MCF 10A (cell line): ENCODE measurements around the gene SLX4IP. TPM values are rescaled to one million over a fixed set of nuclear protein-coding genes. Genes with fewer than 3 reads are reported as not detected.

Experiments
- BruUV-seq: library from RNA; stranded (reverse); fragments of 400-500 nt; replicated peaks from 2 replicates; lab custom pipeline; 2021; lab: Mats Ljungman, UMichigan
- CTCF ChIA-PET: fragments of 300-600 bp; sonication (Branson Sonifier 250); formaldehyde crosslinking; extraction: SDS; loops from one replicate; lab custom pipeline; 2021; ENCODE audit warnings: antibody characterized with exemption, inconsistent platforms; lab: Yijun Ruan, JAX
- POLR2A ChIA-PET: fragments of 300-600, 350-650 bp; sonication (Branson Sonifier 250); formaldehyde crosslinking; extraction: SDS; loops from one replicate; lab custom pipeline; 2020; ENCODE audit warnings: antibody characterized with exemption, inconsistent platforms; lab: Yijun Ruan, JAX
- DNase-seq: peaks from one replicate; pipeline ENCODE4 v3.0.0-alpha.2; 2018; ENCODE audit not compliant: unreplicated experiment
- H3K27ac Mint-ChIP-seq: one replicate; pipeline ENCODE4 v1.8.0; 2022; ENCODE audit warnings: mild to moderate bottlenecking, low read depth, mixed read lengths; ENCODE audit not compliant: unreplicated experiment
- H3K27me3 Mint-ChIP-seq: one replicate; pipeline ENCODE4 v1.8.0; 2022; ENCODE audit warnings: mixed read lengths; ENCODE audit not compliant: insufficient read depth, unreplicated experiment
- H3K36me3 Mint-ChIP-seq: one replicate; pipeline ENCODE4 v1.8.0; 2022; ENCODE audit warnings: mild to moderate bottlenecking, moderate library complexity, mixed read lengths; ENCODE audit not compliant: insufficient read depth, unreplicated experiment
- H3K4me1 Mint-ChIP-seq: one replicate; pipeline ENCODE4 v1.8.0; 2022; ENCODE audit warnings: mixed read lengths; ENCODE audit not compliant: insufficient read depth, unreplicated experiment
- H3K4me3 Mint-ChIP-seq: one replicate; pipeline ENCODE4 v1.8.0; 2022; ENCODE audit warnings: mild to moderate bottlenecking, moderate library complexity, mixed read lengths; ENCODE audit not compliant: unreplicated experiment
- H3K9me3 Mint-ChIP-seq: one replicate; pipeline ENCODE4 v1.8.0; 2022; ENCODE audit warnings: mixed read lengths; ENCODE audit not compliant: unreplicated experiment
- CTCF ChIP-seq: fragments of 200-600 bp; IDR thresholded peaks from one replicate; pipeline ENCODE4 v1.8.0; 2022; ENCODE audit warnings: antibody characterized with exemption, mild to moderate bottlenecking; ENCODE audit not compliant: unreplicated experiment
- intact Hi-C: fragments of 100-400 bp; cut with micrococcal nuclease; formaldehyde crosslinking; loops from 2 replicates; pipeline ENCODE4 v1.14.1; 2022
- total RNA-seq: library from RNA; stranded (reverse); gene quantifications from 2 replicates; pipeline ENCODE4 v1.2.3, GENCODE V29; 2022

SLX4IP gene
- total RNA-seq, 1 experiment from 2014 or later = 11.2 TPM

GRCh38 chr20:10402938-10403608 lies 32.0 kb upstream of the SLX4IP start:
- Mint-ChIP-seq H3K4me3 (no peak overlapping the region), H3K36me3 (peaks cover 25% of the 10 kb centered on the region), H3K4me1 (no peaks in the 10 kb centered on the region), H3K27ac (no peak overlapping the region), H3K27me3 (no peaks in the 10 kb centered on the region), H3K9me3 (no peaks in the 10 kb centered on the region)
- ChIA-PET CTCF (interaction anchor here (0.6 to 2.5 kb wide), 13 partner anchors 10 to 1330 kb away, joined by 3 to 14 read pairs (median 4); no protein-coding TSS in a partner anchor), POLR2A (interaction anchor here (0.7 to 1.2 kb wide), 4 partner anchors 11 to 418 kb away, joined by 3 to 5 read pairs (median 3); no protein-coding TSS in a partner anchor)
- DNase-seq = no peak
- BruUV-seq = no TSS peak
- TF ChIP-seq CTCF = no peak
- intact Hi-C loops = no loop called here

GRCh38 chr20:10404023-10404628 lies 31.0 kb upstream of the SLX4IP start:
- no peaks in the 10 kb centered on the region for H3K4me1 Mint-ChIP-seq
- H3K27ac Mint-ChIP-seq = no peak overlapping the region
- ChIA-PET CTCF (interaction anchor here (0.6 to 2.5 kb wide), 7 partner anchors 9 to 1452 kb away, joined by 3 to 9 read pairs (median 6); no protein-coding TSS in a partner anchor), POLR2A (interaction anchor here (0.6 kb wide), 1 partner anchor 30 kb away, joined by 3 read pairs; no protein-coding TSS in a partner anchor)
- H3K36me3 Mint-ChIP-seq = peaks cover 25% of the 10 kb centered on the region
- DNase-seq = no peak
- no peak for TF ChIP-seq CTCF
- no peaks in the 10 kb centered on the region for H3K27me3 Mint-ChIP-seq
- no TSS peak for BruUV-seq
- intact Hi-C loops = no loop called here
- no peak overlapping the region for H3K4me3 Mint-ChIP-seq
- no peaks in the 10 kb centered on the region for H3K9me3 Mint-ChIP-seq

GRCh38 chr20:10404959-10405530 lies 30.1 kb upstream of the SLX4IP start:
- no peaks in the 10 kb centered on the region for H3K4me1 Mint-ChIP-seq
- no peak overlapping the region for H3K4me3 Mint-ChIP-seq
- intact Hi-C loops = no loop called here
- no peaks in the 10 kb centered on the region for H3K9me3 Mint-ChIP-seq
- CTCF ChIA-PET = interaction anchor here (0.6 to 1.0 kb wide), 4 partner anchors 87 to 1451 kb away, joined by 3 read pairs; no protein-coding TSS in a partner anchor
- BruUV-seq = no TSS peak
- POLR2A ChIA-PET = no interaction called here
- no peaks in the 10 kb centered on the region for H3K27me3 Mint-ChIP-seq
- no peak for DNase-seq
- no peak overlapping the region for H3K27ac Mint-ChIP-seq
- no peak for TF ChIP-seq CTCF
- peaks cover 25% of the 10 kb centered on the region for H3K36me3 Mint-ChIP-seq
